ENCODE data around the gene EIF4G3. TPM values are rescaled to one million over a fixed set of nuclear protein-coding genes. Genes with fewer than 3 reads are reported as not detected.

The EIF4G3 gene
- polyA plus RNA-seq, 3 donors = 5.1 to 34.2 (median 5.8) TPM

DNA sequence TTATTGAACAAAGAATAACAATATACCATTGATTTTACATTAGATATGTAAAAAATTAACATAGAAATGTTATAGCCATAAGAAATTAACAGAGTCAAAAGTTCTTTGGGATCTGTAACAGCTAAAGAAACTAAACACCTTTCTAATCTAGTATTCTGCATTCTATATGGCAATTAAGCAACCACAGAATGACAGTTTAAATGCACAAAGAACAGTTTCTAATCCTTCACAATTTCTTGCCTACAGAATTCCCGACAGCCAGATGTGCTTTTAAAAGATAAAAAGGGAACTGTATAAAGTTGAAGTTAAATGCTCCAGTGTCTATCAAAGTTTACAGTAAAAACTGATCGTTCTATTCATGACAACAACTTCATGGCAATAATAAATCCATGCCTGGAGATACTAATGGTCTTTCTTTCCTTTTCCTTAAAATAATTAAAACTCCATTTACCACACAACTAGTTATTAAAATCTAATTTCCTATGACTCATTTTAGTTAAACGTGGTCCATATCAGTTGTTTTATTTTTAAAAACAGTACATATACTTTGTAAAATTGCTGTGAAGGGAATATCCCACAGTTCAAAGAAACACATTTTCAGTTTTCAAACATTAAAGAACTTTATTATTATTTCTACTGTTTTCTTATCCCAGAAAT, 110.2 kb downstream of the EIF4G3 start:
- intact Hi-C loops (cut with micrococcal nuclease) = no loop called here
- no peaks in the 10 kb centered on the region for H3K79me2 ChIP-seq (ENCODE audit: insufficient read depth, low read length)
- H3K27me3 ChIP-seq (ENCODE audit: control insufficient read depth in 2 of 2, insufficient read depth in 2 of 2, low read length in 2 of 2) = no peaks in the 10 kb centered on the region
- no peaks in the 10 kb centered on the region for H3K9me3 ChIP-seq (replicated peaks in 1 of 2; ENCODE audit: control insufficient read depth in 1 of 2, insufficient read depth in 1 of 2, low read length in 2 of 2)
- no peak overlapping the region for H3K4me2 ChIP-seq (replicated peaks; ENCODE audit: extremely low read depth, low read length, poor library complexity, severe bottlenecking)
- TF ChIP-seq, protein P1, sequence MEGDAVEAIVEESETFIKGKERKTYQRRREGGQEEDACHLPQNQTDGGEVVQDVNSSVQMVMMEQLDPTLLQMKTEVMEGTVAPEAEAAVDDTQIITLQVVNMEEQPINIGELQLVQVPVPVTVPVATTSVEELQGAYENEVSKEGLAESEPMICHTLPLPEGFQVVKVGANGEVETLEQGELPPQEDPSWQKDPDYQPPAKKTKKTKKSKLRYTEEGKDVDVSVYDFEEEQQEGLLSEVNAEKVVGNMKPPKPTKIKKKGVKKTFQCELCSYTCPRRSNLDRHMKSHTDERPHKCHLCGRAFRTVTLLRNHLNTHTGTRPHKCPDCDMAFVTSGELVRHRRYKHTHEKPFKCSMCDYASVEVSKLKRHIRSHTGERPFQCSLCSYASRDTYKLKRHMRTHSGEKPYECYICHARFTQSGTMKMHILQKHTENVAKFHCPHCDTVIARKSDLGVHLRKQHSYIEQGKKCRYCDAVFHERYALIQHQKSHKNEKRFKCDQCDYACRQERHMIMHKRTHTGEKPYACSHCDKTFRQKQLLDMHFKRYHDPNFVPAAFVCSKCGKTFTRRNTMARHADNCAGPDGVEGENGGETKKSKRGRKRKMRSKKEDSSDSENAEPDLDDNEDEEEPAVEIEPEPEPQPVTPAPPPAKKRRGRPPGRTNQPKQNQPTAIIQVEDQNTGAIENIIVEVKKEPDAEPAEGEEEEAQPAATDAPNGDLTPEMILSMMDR (IDR thresholded peaks at IDR 0.05) = no peak
- WGBS (ENCODE audit: insufficient coverage) = no CpG with 5 or more reads among the region's 3 CpGs
- no peak for DNase-seq
- Mint-ChIP-seq H3K9me3 (peaks cover 0 to under 1% (median 0%) of the 10 kb centered on the region in 7 donors), H3K4me3 (no peak overlapping the region), H3K27ac (no peak overlapping the region), H3K27me3 (ENCODE audit: low read depth in 3 of 3) (peaks cover 0 to 1% (median 0%) of the 10 kb centered on the region in 3 donors), H3K36me3 (peaks cover 13 to 17% of the 10 kb centered on the region in 2 donors), H3K4me1 (peaks cover 6% of the 10 kb centered on the region)
- no peak overlapping the region for H3K27ac ChIP-seq (ENCODE audit: low read depth in 1 of 2, low read length in 2 of 2)
- H3K36me3 ChIP-seq (replicated peaks in 1 of 2; ENCODE audit: control insufficient read depth in 1 of 2, insufficient read depth in 2 of 2, low read length in 2 of 2) = peaks cover 4 to 5% of the 10 kb centered on the region in 2 donors
- H3K9ac ChIP-seq (ENCODE audit: insufficient read depth, low read length, poor library complexity, severe bottlenecking) = no peak overlapping the region
- H3K4me3 ChIP-seq (replicated peaks in 1 of 3; ENCODE audit: low read depth in 2 of 3, low read length in 3 of 3) = no peak overlapping the region
- H2AFZ ChIP-seq (ENCODE audit: insufficient read depth, low read depth, low read length, poor library complexity, severe bottlenecking) = no peak overlapping the region
- H4K20me1 ChIP-seq (ENCODE audit: insufficient read depth, low read length) = peaks cover under 1% of the 10 kb centered on the region
- H3K4me1 ChIP-seq (ENCODE audit: control insufficient read depth in 1 of 2, insufficient read depth in 2 of 2, low read length in 2 of 2) = no peaks in the 10 kb centered on the region

DNA sequence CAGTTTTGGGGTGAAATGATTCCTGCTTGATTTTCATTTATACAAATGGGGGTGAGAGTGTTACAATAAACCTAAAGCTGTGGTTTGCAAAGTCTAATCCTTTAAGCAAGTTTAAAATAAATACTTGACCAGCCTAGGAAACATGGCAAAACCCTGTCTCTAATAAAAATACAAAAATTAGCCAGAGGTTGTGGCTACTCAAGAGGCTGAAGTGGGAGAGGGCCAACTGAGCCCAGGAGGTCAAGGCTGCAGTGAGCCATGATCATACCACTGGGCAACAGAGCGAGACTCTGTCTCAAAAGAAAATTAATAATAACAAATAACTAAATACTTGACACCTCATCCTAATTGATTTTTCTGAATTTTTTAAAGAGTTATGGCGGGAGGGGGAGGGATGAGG, 110.8 kb downstream of the EIF4G3 start:
- TF ChIP-seq, protein P1 (IDR thresholded peaks at IDR 0.05) = no peak
- H3K27me3 ChIP-seq (ENCODE audit: control insufficient read depth in 2 of 2, insufficient read depth in 2 of 2, low read length in 2 of 2) = no peaks in the 10 kb centered on the region
- H3K27ac ChIP-seq (ENCODE audit: low read depth in 1 of 2, low read length in 2 of 2) = no peak overlapping the region
- H3K36me3 ChIP-seq (replicated peaks in 1 of 2; ENCODE audit: control insufficient read depth in 1 of 2, insufficient read depth in 2 of 2, low read length in 2 of 2) = peaks cover under 1 to 5% of the 10 kb centered on the region in 2 donors
- H3K4me3 ChIP-seq (replicated peaks in 1 of 3; ENCODE audit: low read depth in 2 of 3, low read length in 3 of 3) = no peak overlapping the region
- H2AFZ ChIP-seq (ENCODE audit: insufficient read depth, low read depth, low read length, poor library complexity, severe bottlenecking) = no peak overlapping the region
- Mint-ChIP-seq H3K4me3 (no peak overlapping the region), H3K4me1 (peaks cover 3% of the 10 kb centered on the region), H3K27me3 (ENCODE audit: low read depth in 3 of 3) (peaks cover 0 to 1% (median 0%) of the 10 kb centered on the region in 3 donors), H3K9me3 (no peaks in the 10 kb centered on the region), H3K27ac (no peak overlapping the region), H3K36me3 (peaks cover 8 to 14% of the 10 kb centered on the region in 2 donors)
- no peaks in the 10 kb centered on the region for H4K20me1 ChIP-seq (ENCODE audit: insufficient read depth, low read length)
- no peak overlapping the region for H3K4me2 ChIP-seq (replicated peaks; ENCODE audit: extremely low read depth, low read length, poor library complexity, severe bottlenecking)
- H3K79me2 ChIP-seq (ENCODE audit: insufficient read depth, low read length) = no peaks in the 10 kb centered on the region
- intact Hi-C loops (cut with micrococcal nuclease) = no loop called here
- no peaks in the 10 kb centered on the region for H3K9me3 ChIP-seq (replicated peaks in 1 of 2; ENCODE audit: control insufficient read depth in 1 of 2, insufficient read depth in 1 of 2, low read length in 2 of 2)
- WGBS (ENCODE audit: insufficient coverage) = no CpG with 5 or more reads among the region's 2 CpGs
- no peaks in the 10 kb centered on the region for H3K4me1 ChIP-seq (ENCODE audit: control insufficient read depth in 1 of 2, insufficient read depth in 2 of 2, low read length in 2 of 2)
- H3K9ac ChIP-seq (ENCODE audit: insufficient read depth, low read length, poor library complexity, severe bottlenecking) = no peak overlapping the region
- no peak for DNase-seq
